KMS-11 (cell line): ENCODE data around the gene RPS6KA1.

Source experiments
- H2AFZ ChIP-seq: fragments of 200-600 bp; sonication (generic); 2 replicates; pipeline ENCODE4 v1.6.1; 2016; ENCODE audit warnings: antibody characterized with exemption, mixed run types, low read depth
- H3K27ac ChIP-seq: fragments of 200-600 bp; sonication (generic); 2 replicates; pipeline ENCODE4 v1.6.1; 2016; ENCODE audit warnings: mild to moderate bottlenecking, mixed run types
- H3K27me3 ChIP-seq: fragments of 200-600 bp; sonication (generic); 2 replicates; pipeline ENCODE4 v1.6.1; 2017; ENCODE audit warnings: mild to moderate bottlenecking, low read depth, mixed run types, moderate library complexity; ENCODE audit not compliant: insufficient read depth
- H3K36me3 ChIP-seq: fragments of 200-600 bp; sonication (generic); 2 replicates; pipeline ENCODE4 v1.6.1; 2017; ENCODE audit warnings: mild to moderate bottlenecking, mixed run types; ENCODE audit not compliant: insufficient read depth
- H3K4me1 ChIP-seq: fragments of 200-600 bp; sonication (generic); 2 replicates; pipeline ENCODE4 v1.6.1; 2016; ENCODE audit warnings: mild to moderate bottlenecking, low read depth, mixed run types; ENCODE audit not compliant: poor library complexity, severe bottlenecking
- H3K4me2 ChIP-seq: fragments of 200-600 bp; sonication (generic); 2 replicates; pipeline ENCODE4 v1.7.0; 2016; ENCODE audit warnings: mild to moderate bottlenecking, mixed run types
- H3K4me3 ChIP-seq: fragments of 200-600 bp; sonication (generic); IDR thresholded peaks from 2 replicates; pipeline ENCODE4 v1.6.1; 2017; ENCODE audit warnings: low read depth, low read length, mixed read lengths; ENCODE audit not compliant: insufficient read depth
- H3K79me2 ChIP-seq: fragments of 200-600 bp; sonication (generic); 2 replicates; pipeline ENCODE4 v1.6.1; 2016; ENCODE audit warnings: low read depth, mixed run types; ENCODE audit not compliant: insufficient read depth
- H3K9ac ChIP-seq: fragments of 200-600 bp; sonication (generic); 2 replicates; pipeline ENCODE4 v1.6.1; 2016; ENCODE audit warnings: mild to moderate bottlenecking, mixed run types
- H4K20me1 ChIP-seq: fragments of 200-600 bp; sonication (generic); 2 replicates; pipeline ENCODE4 v1.6.1; 2016; ENCODE audit warnings: mild to moderate bottlenecking, mixed run types; ENCODE audit not compliant: insufficient read depth
- TF ChIP-seq, protein P1 (sequence below): fragments of 200-600 bp; sonication (generic); conservative IDR thresholded peaks from 2 replicates; pipeline ENCODE4 v1.6.1; 2017; ENCODE audit warnings: low read depth, mild to moderate bottlenecking, antibody characterized with exemption, low read length, moderate library complexity, mixed read lengths

The RPS6KA1 gene

DNA sequence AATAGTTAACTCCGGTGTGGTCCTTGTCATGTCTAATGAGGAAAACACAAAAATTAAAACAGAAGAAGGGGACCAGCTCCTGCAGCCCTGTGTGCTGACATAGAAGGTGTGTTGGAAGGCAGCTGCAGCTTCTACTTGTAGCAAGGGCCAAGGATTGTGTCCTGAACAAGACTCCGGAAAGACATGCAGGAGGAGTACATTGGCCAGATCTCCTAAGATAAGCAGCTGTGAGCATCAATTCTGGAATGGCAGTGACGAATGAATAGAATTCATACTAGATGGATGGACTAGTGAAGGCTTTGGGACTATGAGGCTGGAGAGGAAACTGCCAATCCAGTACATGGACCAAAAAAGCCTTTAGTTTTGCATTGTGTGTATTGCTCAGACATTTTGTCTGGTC, 19.3 kb downstream of the RPS6KA1 start:
- Histone ChIP-seq H3K36me3 (no peaks in the 10 kb centered on the region), H3K27ac (no peak overlapping the region), H4K20me1 (no peaks in the 10 kb centered on the region)

GRCh38 chr1:26550946-26551345, 21.4 kb downstream of the RPS6KA1 start:
- H4K20me1 ChIP-seq = no peaks in the 10 kb centered on the region
- H3K4me3 ChIP-seq = no peak overlapping the region
- H2AFZ ChIP-seq = no peak overlapping the region
- H3K9ac ChIP-seq = no peak overlapping the region
- no peaks in the 10 kb centered on the region for H3K79me2 ChIP-seq
- no peaks in the 10 kb centered on the region for H3K27me3 ChIP-seq
- no peaks in the 10 kb centered on the region for H3K36me3 ChIP-seq
- H3K4me1 ChIP-seq = no peaks in the 10 kb centered on the region
- TF ChIP-seq, protein P1, sequence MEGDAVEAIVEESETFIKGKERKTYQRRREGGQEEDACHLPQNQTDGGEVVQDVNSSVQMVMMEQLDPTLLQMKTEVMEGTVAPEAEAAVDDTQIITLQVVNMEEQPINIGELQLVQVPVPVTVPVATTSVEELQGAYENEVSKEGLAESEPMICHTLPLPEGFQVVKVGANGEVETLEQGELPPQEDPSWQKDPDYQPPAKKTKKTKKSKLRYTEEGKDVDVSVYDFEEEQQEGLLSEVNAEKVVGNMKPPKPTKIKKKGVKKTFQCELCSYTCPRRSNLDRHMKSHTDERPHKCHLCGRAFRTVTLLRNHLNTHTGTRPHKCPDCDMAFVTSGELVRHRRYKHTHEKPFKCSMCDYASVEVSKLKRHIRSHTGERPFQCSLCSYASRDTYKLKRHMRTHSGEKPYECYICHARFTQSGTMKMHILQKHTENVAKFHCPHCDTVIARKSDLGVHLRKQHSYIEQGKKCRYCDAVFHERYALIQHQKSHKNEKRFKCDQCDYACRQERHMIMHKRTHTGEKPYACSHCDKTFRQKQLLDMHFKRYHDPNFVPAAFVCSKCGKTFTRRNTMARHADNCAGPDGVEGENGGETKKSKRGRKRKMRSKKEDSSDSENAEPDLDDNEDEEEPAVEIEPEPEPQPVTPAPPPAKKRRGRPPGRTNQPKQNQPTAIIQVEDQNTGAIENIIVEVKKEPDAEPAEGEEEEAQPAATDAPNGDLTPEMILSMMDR = no peak
- no peak overlapping the region for H3K27ac ChIP-seq
- H3K4me2 ChIP-seq = no peak overlapping the region

More for the DNA sequence above, 19.3 kb downstream of the RPS6KA1 start:
- Histone ChIP-seq H2AFZ (no peak overlapping the region), H3K79me2 (no peaks in the 10 kb centered on the region), H3K4me2 (no peak overlapping the region), H3K27me3 (no peaks in the 10 kb centered on the region), H3K4me3 (no peak overlapping the region), H3K9ac (no peak overlapping the region), H3K4me1 (no peaks in the 10 kb centered on the region)
- TF ChIP-seq, protein P1 = no peak

DNA sequence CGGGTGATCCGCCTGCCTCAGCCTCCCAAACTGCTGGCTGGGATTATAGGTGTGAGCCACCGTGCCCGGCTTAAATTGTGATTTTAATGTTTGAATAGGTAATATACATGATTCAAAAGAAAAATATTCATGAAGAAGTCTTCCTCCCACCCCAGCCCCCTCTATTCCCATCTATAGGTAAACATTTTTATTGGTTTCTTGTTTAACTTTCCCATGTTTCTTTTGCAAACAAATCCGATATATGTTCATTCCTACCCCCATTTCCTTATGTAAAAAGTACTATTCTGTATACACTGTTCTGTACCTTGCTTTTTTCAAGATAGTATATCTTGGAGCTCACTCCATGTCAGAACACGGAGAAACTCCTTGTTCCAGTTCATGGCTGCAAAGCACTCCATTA, 23.2 kb downstream of the RPS6KA1 start:
- no peak overlapping the region for H3K4me2 ChIP-seq
- no peak overlapping the region for H3K9ac ChIP-seq

GRCh38 chr1:26553942-26554682, 24.6 kb downstream of the RPS6KA1 start:
- no peaks in the 10 kb centered on the region for H3K36me3 ChIP-seq

More for the DNA sequence above, 23.2 kb downstream of the RPS6KA1 start:
- no peaks in the 10 kb centered on the region for H3K4me1 ChIP-seq
- H3K36me3 ChIP-seq = no peaks in the 10 kb centered on the region
- no peak overlapping the region for H2AFZ ChIP-seq
- H3K27ac ChIP-seq = no peak overlapping the region
- TF ChIP-seq, protein P1 = no peak
- H3K79me2 ChIP-seq = no peaks in the 10 kb centered on the region
- no peaks in the 10 kb centered on the region for H4K20me1 ChIP-seq
- no peaks in the 10 kb centered on the region for H3K27me3 ChIP-seq
- no peak overlapping the region for H3K4me3 ChIP-seq

More at GRCh38 chr1:26553942-26554682, 24.6 kb downstream of the RPS6KA1 start:
- no peaks in the 10 kb centered on the region for H3K79me2 ChIP-seq
- H2AFZ ChIP-seq = no peak overlapping the region
- TF ChIP-seq, protein P1 = no peak
- H3K9ac ChIP-seq = no peak overlapping the region
- H3K4me2 ChIP-seq = no peak overlapping the region
- H3K4me1 ChIP-seq = no peaks in the 10 kb centered on the region
- H3K27ac ChIP-seq = no peak overlapping the region
- H4K20me1 ChIP-seq = no peaks in the 10 kb centered on the region
- no peak overlapping the region for H3K4me3 ChIP-seq
- no peaks in the 10 kb centered on the region for H3K27me3 ChIP-seq
